Fibroblast of lung (primary cell): Measurements from ENCODE around the gene MMD.

Experiments used
- EZH2 ChIP-seq: IDR thresholded peaks from 2 replicates; pipeline ENCODE4 v1.5.1; 2012; ENCODE audit warnings: low read length, control low read depth, mild to moderate bottlenecking; ENCODE audit errors: missing control alignments
- TF ChIP-seq, protein P1 (sequence below), 2 donors: IDR thresholded peaks in 1 of 2; conservative IDR thresholded peaks in 1 of 2; 1 replicate in 1 of 2; 2 replicates in 1 of 2; pipeline ENCODE4 v1.5.1; 2011 to 2012; ENCODE audit warnings: low read length in 2 of 2, control low read depth in 1 of 2, inconsistent platforms in 1 of 2, low read depth in 1 of 2, mild to moderate bottlenecking in 1 of 2

GRCh38 chr17:55462711-55463110 lies 41.1 kb upstream of the MMD start:
- TF ChIP-seq, protein P1, sequence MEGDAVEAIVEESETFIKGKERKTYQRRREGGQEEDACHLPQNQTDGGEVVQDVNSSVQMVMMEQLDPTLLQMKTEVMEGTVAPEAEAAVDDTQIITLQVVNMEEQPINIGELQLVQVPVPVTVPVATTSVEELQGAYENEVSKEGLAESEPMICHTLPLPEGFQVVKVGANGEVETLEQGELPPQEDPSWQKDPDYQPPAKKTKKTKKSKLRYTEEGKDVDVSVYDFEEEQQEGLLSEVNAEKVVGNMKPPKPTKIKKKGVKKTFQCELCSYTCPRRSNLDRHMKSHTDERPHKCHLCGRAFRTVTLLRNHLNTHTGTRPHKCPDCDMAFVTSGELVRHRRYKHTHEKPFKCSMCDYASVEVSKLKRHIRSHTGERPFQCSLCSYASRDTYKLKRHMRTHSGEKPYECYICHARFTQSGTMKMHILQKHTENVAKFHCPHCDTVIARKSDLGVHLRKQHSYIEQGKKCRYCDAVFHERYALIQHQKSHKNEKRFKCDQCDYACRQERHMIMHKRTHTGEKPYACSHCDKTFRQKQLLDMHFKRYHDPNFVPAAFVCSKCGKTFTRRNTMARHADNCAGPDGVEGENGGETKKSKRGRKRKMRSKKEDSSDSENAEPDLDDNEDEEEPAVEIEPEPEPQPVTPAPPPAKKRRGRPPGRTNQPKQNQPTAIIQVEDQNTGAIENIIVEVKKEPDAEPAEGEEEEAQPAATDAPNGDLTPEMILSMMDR (conservative IDR thresholded peaks at IDR 0.05 in 1 of 2, IDR thresholded peaks at IDR 0.05 in 1 of 2; ENCODE audit: low read depth in 1 of 2, low read length in 2 of 2), result no peak
- TF ChIP-seq EZH2, result no peak
